H9 (cell line): ENCODE results near the gene RHBDL1. TPM values are rescaled to one million over a fixed set of nuclear protein-coding genes. Genes with fewer than 3 reads are reported as not detected.

ENCODE experiments used
- DNase-seq: peaks from one replicate; pipeline ENCODE4 v3.0.0-alpha.2; 2017
- H2AFZ ChIP-seq: one replicate; pipeline ENCODE4 v1.6.1; 2013; ENCODE audit warnings: mild to moderate bottlenecking, low read length, control low read depth, moderate library complexity
- H2AK5ac ChIP-seq: 2 replicates; pipeline ENCODE4 v1.6.1; 2013; ENCODE audit warnings: low read length, control low read depth, mixed read lengths; ENCODE audit not compliant: insufficient read length
- H2BK120ac ChIP-seq: one replicate; pipeline ENCODE4 v1.6.1; 2013; ENCODE audit warnings: low read depth, mild to moderate bottlenecking, low read length, control low read depth, inconsistent platforms; ENCODE audit not compliant: poor library complexity, severe bottlenecking
- H2BK12ac ChIP-seq: 2 replicates; pipeline ENCODE4 v1.6.1; 2013; ENCODE audit warnings: low read length, control low read depth, mixed read lengths, low read depth; ENCODE audit not compliant: insufficient read length
- H2BK15ac ChIP-seq: 2 replicates; pipeline ENCODE4 v1.6.1; 2013; ENCODE audit warnings: low read depth, low read length, control low read depth
- H2BK20ac ChIP-seq: one replicate; pipeline ENCODE4 v1.6.1; 2013; ENCODE audit warnings: low read depth, mild to moderate bottlenecking, low read length, control low read depth, inconsistent platforms; ENCODE audit not compliant: poor library complexity, severe bottlenecking
- H2BK5ac ChIP-seq: 2 replicates; pipeline ENCODE4 v1.6.1; 2013; ENCODE audit warnings: low read length, control low read depth, mixed read lengths; ENCODE audit not compliant: insufficient read length
- H3K14ac ChIP-seq: 2 replicates; pipeline ENCODE4 v1.6.1; 2013; ENCODE audit warnings: low read length, control low read depth; ENCODE audit not compliant: insufficient read depth
- H3K18ac ChIP-seq: 2 replicates; pipeline ENCODE4 v1.6.1; 2013; ENCODE audit warnings: low read depth, mild to moderate bottlenecking, mixed read lengths, low read length, control low read depth; ENCODE audit not compliant: insufficient read length
- H3K23ac ChIP-seq: 2 replicates; pipeline ENCODE4 v1.6.1; 2013; ENCODE audit warnings: low read length, control low read depth, mixed read lengths, low read depth; ENCODE audit not compliant: insufficient read length
- H3K23me2 ChIP-seq: 2 replicates; pipeline ENCODE4 v1.6.1; 2013; ENCODE audit warnings: low read depth, mild to moderate bottlenecking, mixed read lengths, low read length, control low read depth; ENCODE audit not compliant: insufficient read length, poor library complexity, severe bottlenecking
- H3K27ac ChIP-seq: 2 replicates; pipeline ENCODE4 v1.5.1; 2013; ENCODE audit warnings: low read length, control low read depth, mixed read lengths, low read depth; ENCODE audit not compliant: insufficient read length
- H3K27me3 ChIP-seq: 2 replicates; pipeline ENCODE4 v1.6.1; 2013; ENCODE audit warnings: low read length, control low read depth, inconsistent platforms; ENCODE audit not compliant: insufficient read depth
- H3K4ac ChIP-seq: 2 replicates; pipeline ENCODE4 v1.6.1; 2013; ENCODE audit warnings: low read depth, mild to moderate bottlenecking, control low read depth, inconsistent platforms, low read length, moderate library complexity
- H3K4me1 ChIP-seq: 2 replicates; pipeline ENCODE4 v1.6.1; 2013; ENCODE audit warnings: low read length, control low read depth, inconsistent platforms; ENCODE audit not compliant: insufficient read depth
- H3K4me2 ChIP-seq: 2 replicates; pipeline ENCODE4 v1.6.1; 2013; ENCODE audit warnings: low read length, control low read depth, mixed read lengths; ENCODE audit not compliant: insufficient read length, insufficient read depth
- H3K56ac ChIP-seq: 2 replicates; pipeline ENCODE4 v1.6.1; 2013; ENCODE audit warnings: low read depth, mild to moderate bottlenecking, mixed read lengths, low read length, control low read depth; ENCODE audit not compliant: insufficient read length
- H3K79me1 ChIP-seq: 2 replicates; pipeline ENCODE4 v1.6.1; 2013; ENCODE audit warnings: low read depth, mild to moderate bottlenecking, moderate library complexity, low read length, control low read depth, inconsistent platforms; ENCODE audit not compliant: insufficient read depth, poor library complexity, severe bottlenecking
- H3K79me2 ChIP-seq: 2 replicates; pipeline ENCODE4 v1.6.1; 2013; ENCODE audit warnings: low read length, control low read depth, inconsistent platforms; ENCODE audit not compliant: insufficient read depth
- H3K9ac ChIP-seq: 2 replicates; pipeline ENCODE4 v1.6.1; 2013; ENCODE audit warnings: low read length, control low read depth, mixed read lengths; ENCODE audit not compliant: insufficient read length; ENCODE audit errors: extremely low read depth
- H3K9me3 ChIP-seq: one replicate; pipeline ENCODE4 v1.6.1; 2013; ENCODE audit warnings: low read depth, low read length, inconsistent platforms; ENCODE audit not compliant: control insufficient read depth
- H3T11ph ChIP-seq: one replicate; pipeline ENCODE4 v1.6.1; 2013; ENCODE audit warnings: mild to moderate bottlenecking, low read length, control low read depth, inconsistent platforms
- H4K20me1 ChIP-seq: one replicate; pipeline ENCODE4 v1.6.1; 2013; ENCODE audit not compliant: control insufficient read depth, insufficient read length, insufficient read depth
- H4K5ac ChIP-seq: 2 replicates; pipeline ENCODE4 v1.6.1; 2013; ENCODE audit warnings: low read depth, mild to moderate bottlenecking, mixed read lengths, low read length, control low read depth; ENCODE audit not compliant: insufficient read length
- H4K8ac ChIP-seq: replicated peaks from 2 replicates; pipeline ENCODE4 v1.6.1; 2013; ENCODE audit warnings: low read length, control low read depth, mixed read lengths, low read depth; ENCODE audit not compliant: insufficient read length
- H4K91ac ChIP-seq: 2 replicates; pipeline ENCODE4 v1.6.1; 2013; ENCODE audit warnings: low read depth, mild to moderate bottlenecking, moderate library complexity, mixed read lengths, low read length, control low read depth; ENCODE audit not compliant: insufficient read length
- H3K27ac Mint-ChIP-seq, 3 experiments: 2 replicates in 2 of 3; 3 replicates in 1 of 3; pipeline ENCODE4 v1.8.0; 2020 to 2021; ENCODE audit warnings: mixed read lengths in 3 of 3, mild to moderate bottlenecking in 1 of 3, moderate library complexity in 1 of 3
- H3K27me3 Mint-ChIP-seq: 2 replicates; pipeline ENCODE4 v1.8.0; 2021; ENCODE audit warnings: low read depth, mild to moderate bottlenecking, moderate library complexity, mixed read lengths
- H3K36me3 Mint-ChIP-seq, 3 experiments: 2 replicates in 2 of 3; 3 replicates in 1 of 3; pipeline ENCODE4 v1.8.0; 2020 to 2021; ENCODE audit warnings: low read depth in 3 of 3, mixed read lengths in 3 of 3; ENCODE audit not compliant: insufficient read depth in 1 of 3
- H3K4me1 Mint-ChIP-seq, 2 experiments: 2 replicates each; pipeline ENCODE4 v1.8.0; 2020; ENCODE audit warnings: mixed read lengths in 2 of 2
- H3K4me3 Mint-ChIP-seq, 2 experiments: 2 replicates in 1 of 2; 3 replicates in 1 of 2; pipeline ENCODE4 v1.8.0; 2020 to 2021; ENCODE audit warnings: mild to moderate bottlenecking in 2 of 2, mixed read lengths in 2 of 2, moderate library complexity in 1 of 2
- H3K9me3 Mint-ChIP-seq, 2 experiments: 2 replicates in 1 of 2; 3 replicates in 1 of 2; pipeline ENCODE4 v1.8.0; 2020; ENCODE audit warnings: mild to moderate bottlenecking in 2 of 2, mixed read lengths in 2 of 2, moderate library complexity in 1 of 2
- CTCF ChIP-seq: fragments of 200-600 bp; sonication (generic); conservative IDR thresholded peaks from 3 replicates; pipeline ENCODE4 v1.8.0; 2021; ENCODE audit warnings: antibody characterized with exemption, mild to moderate bottlenecking
- WGBS: extraction: QIAGEN DNeasy Blood & Tissue Kit; methylation state at CpG from one replicate; pipeline ENCODE4 v1.1.7; 2013; ENCODE audit warnings: missing lambda C conversion rate, low lambda C conversion rate, mixed read lengths; ENCODE audit not compliant: insufficient read length; ENCODE audit errors: extremely low coverage; 5-methylcytosine and 5-hydroxymethylcytosine counted together
- total RNA-seq: library from RNA; stranded (reverse); gene quantifications from 2 replicates; pipeline ENCODE4 v1.2.1, GENCODE V29; 2021

Gene RHBDL1
- total RNA-seq, 1 experiment from 2014 or later = 7.6 TPM

- H3K4me1 ChIP-seq = no peaks in the 10 kb centered on the region
- no peak overlapping the region for H3K56ac ChIP-seq
- H3K9me3 ChIP-seq = no peaks in the 10 kb centered on the region
- TF ChIP-seq CTCF = no peak
- no peaks in the 10 kb centered on the region for H4K20me1 ChIP-seq
- no peak overlapping the region for H2BK5ac ChIP-seq
- H2AK5ac ChIP-seq = no peak overlapping the region
- no peak overlapping the region for H3K4ac ChIP-seq
- WGBS = no CpG with 5 or more reads among the region's 10 CpGs
- no peak overlapping the region for H2AFZ ChIP-seq
- no peak overlapping the region for H4K8ac ChIP-seq
- Mint-ChIP-seq H3K36me3 (peaks cover 0 to 3% (median 2%) of the 10 kb centered on the region in 3 experiments; a peak in 2 of 7 replicates), H3K27me3 (peaks cover 63% of the 10 kb centered on the region), H3K27ac (no peak overlapping the region), H3K4me3 (peak overlapping the region in 1 of 2 experiments; percentile 30; a peak in 2 of 5 replicates), H3K9me3 (no peaks in the 10 kb centered on the region; a peak in 1 of 5 replicates), H3K4me1 (peaks cover 0 to 16% of the 10 kb centered on the region in 2 experiments; a peak in 3 of 4 replicates)
- H3K79me1 ChIP-seq = no peaks in the 10 kb centered on the region
- no peak overlapping the region for H3T11ph ChIP-seq
- H3K18ac ChIP-seq = no peak overlapping the region
- no peak overlapping the region for H3K27ac ChIP-seq
- no peak overlapping the region for H3K23ac ChIP-seq
- H2BK20ac ChIP-seq = no peak overlapping the region
- no peak overlapping the region for H3K9ac ChIP-seq
- peaks cover 27% of the 10 kb centered on the region for H3K23me2 ChIP-seq
- peaks cover 11% of the 10 kb centered on the region; the same call in 1 of the 2 replicates for H3K27me3 ChIP-seq
- no peak overlapping the region for H4K5ac ChIP-seq
- no peak overlapping the region for H3K4me2 ChIP-seq
- H3K79me2 ChIP-seq = no peaks in the 10 kb centered on the region
- H4K91ac ChIP-seq = no peak overlapping the region
- no peak overlapping the region for H2BK120ac ChIP-seq
- DNase-seq = no peak
- H2BK12ac ChIP-seq = no peak overlapping the region
- no peak overlapping the region for H3K14ac ChIP-seq
- no peak overlapping the region for H2BK15ac ChIP-seq
Measured at GRCh38 chr16:692356-693108, 17.1 kb downstream of the RHBDL1 start.
